Gastroesophageal sphincter (tissue), 4 donors: ENCODE measurements around the gene BRWD1. TPM values are rescaled to one million over a fixed set of nuclear protein-coding genes. Genes with fewer than 3 reads are reported as not detected.

Experiments
- ATAC-seq: fragments of 150-250 bp; one replicate; pipeline ENCODE4 v1.9.1; 2016; ENCODE audit warnings: mild to moderate bottlenecking, moderate library complexity
- H3K27ac ChIP-seq, 4 donors: fragments of 200-600 bp; sonication (generic) in 3 of 4; 1 replicate in 3 of 4; 2 replicates in 1 of 4; pipeline ENCODE4 v1.5.1; 2016 to 2019
- H3K27me3 ChIP-seq: fragments of 200-600 bp; sonication (generic); one replicate; pipeline ENCODE4 v1.5.1; 2019
- H3K36me3 ChIP-seq, 2 donors: fragments of 200-600 bp; sonication (generic); one replicate each; pipeline ENCODE4 v1.5.1; 2019; ENCODE audit warnings: control low read depth in 1 of 2
- H3K4me1 ChIP-seq, 3 donors: fragments of 200-600 bp; sonication (generic); 1 replicate in 2 of 3; 2 replicates in 1 of 3; pipeline ENCODE4 v1.5.1; 2016 to 2019; ENCODE audit warnings: control low read depth in 2 of 3
- H3K4me3 ChIP-seq, 2 donors: fragments of 200-600 bp; sonication (generic); one replicate each; pipeline ENCODE4 v1.5.1; 2019; ENCODE audit warnings: mild to moderate bottlenecking in 1 of 2, moderate library complexity in 1 of 2
- H3K9me3 ChIP-seq, 3 donors: fragments of 200-600 bp; sonication (generic); one replicate each; pipeline ENCODE4 v1.5.1; 2017 to 2019; ENCODE audit warnings: control low read depth in 2 of 3
- EP300 ChIP-seq: sonication (generic); formaldehyde crosslinking; IDR thresholded peaks from one replicate; pipeline ENCODE4 v1.6.1; 2017; ENCODE audit warnings: antibody characterized with exemption, mild to moderate bottlenecking
- POLR2A ChIP-seq, 2 donors: fragments of 450-650 bp; IDR thresholded peaks; one replicate each; pipeline ENCODE4 v1.6.1; 2017; ENCODE audit warnings: antibody characterized with exemption in 2 of 2, mild to moderate bottlenecking in 2 of 2, moderate library complexity in 1 of 2
- POLR2AphosphoS5 ChIP-seq: sonication (generic); formaldehyde crosslinking; IDR thresholded peaks from one replicate; pipeline ENCODE4 v1.6.1; 2017; ENCODE audit warnings: antibody characterized with exemption
- WGBS, 2 donors: methylation state at CpG; one replicate each; pipeline ENCODE4 v1.1.5; 2018; ENCODE audit warnings: low coverage in 1 of 2; 5-methylcytosine and 5-hydroxymethylcytosine counted together
- total RNA-seq, 4 donors: library from RNA; depleted of rRNA; stranded (reverse); fragments of >200 nt; gene quantifications; one replicate each; pipeline ENCODE4 v1.1.0, GENCODE V29; 2016
- TF ChIP-seq, protein P1 (sequence below), 4 experiments: fragments of 200-600 bp in 2 of 4; fragments of 450-650 bp in 2 of 4; sonication (generic) in 1 of 4; IDR thresholded peaks; one replicate each; pipeline ENCODE4 v1.5.1; 2017 to 2019; ENCODE audit warnings: antibody characterized with exemption in 4 of 4, mild to moderate bottlenecking in 2 of 4, moderate library complexity in 2 of 4

The BRWD1 gene
- total RNA-seq, 4 donors from 2014 or later: 60.0 to 132 (median 71.2) TPM

DNA sequence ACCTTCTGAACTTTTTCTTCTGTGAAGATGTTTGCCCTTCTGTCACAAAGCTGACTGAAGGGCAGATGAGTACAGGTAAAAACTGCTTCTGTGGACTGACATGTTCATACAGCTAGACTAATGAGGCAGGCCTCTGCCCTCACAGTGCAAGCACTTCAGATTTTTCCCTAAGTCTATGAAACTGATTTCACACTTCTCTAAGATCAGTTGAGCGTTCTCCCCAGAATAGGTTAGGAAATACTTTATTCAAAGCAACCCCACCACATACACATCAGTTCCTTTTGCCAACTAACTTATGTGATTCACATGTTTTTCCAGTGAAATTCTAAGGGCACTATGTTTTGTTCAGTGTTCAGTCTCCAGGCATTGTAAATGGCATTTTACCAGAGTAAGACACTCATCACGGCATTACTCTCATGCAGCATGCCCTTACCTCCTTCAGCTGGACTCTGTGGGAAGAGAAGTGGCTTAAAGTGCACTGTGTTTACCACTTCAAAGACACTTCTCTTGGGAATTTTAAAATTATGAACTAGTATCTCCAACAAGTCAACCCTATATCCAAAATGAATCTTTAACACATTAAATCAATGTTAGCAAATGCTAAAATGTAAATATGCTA lies 124.8 kb downstream of the BRWD1 start:
- Histone ChIP-seq H3K4me1 (peaks cover 0 to 24% (median 0%) of the 10 kb centered on the region in 3 donors), H3K36me3 (peaks cover 0 to 11% of the 10 kb centered on the region in 2 donors), H3K4me3 (no peak overlapping the region), H3K9me3 (no peaks in the 10 kb centered on the region), H3K27ac (no peak overlapping the region), H3K27me3 (no peaks in the 10 kb centered on the region)
- 92% methylated on average over 2 of the region's 2 CpGs; no CpG with 5 or more reads in 1 of the 2 donors for WGBS, 2 donors
- TF ChIP-seq, protein P1, sequence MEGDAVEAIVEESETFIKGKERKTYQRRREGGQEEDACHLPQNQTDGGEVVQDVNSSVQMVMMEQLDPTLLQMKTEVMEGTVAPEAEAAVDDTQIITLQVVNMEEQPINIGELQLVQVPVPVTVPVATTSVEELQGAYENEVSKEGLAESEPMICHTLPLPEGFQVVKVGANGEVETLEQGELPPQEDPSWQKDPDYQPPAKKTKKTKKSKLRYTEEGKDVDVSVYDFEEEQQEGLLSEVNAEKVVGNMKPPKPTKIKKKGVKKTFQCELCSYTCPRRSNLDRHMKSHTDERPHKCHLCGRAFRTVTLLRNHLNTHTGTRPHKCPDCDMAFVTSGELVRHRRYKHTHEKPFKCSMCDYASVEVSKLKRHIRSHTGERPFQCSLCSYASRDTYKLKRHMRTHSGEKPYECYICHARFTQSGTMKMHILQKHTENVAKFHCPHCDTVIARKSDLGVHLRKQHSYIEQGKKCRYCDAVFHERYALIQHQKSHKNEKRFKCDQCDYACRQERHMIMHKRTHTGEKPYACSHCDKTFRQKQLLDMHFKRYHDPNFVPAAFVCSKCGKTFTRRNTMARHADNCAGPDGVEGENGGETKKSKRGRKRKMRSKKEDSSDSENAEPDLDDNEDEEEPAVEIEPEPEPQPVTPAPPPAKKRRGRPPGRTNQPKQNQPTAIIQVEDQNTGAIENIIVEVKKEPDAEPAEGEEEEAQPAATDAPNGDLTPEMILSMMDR (IDR thresholded peaks at IDR 0.05): no peak
- TF ChIP-seq POLR2AphosphoS5: no peak
- no peak for TF ChIP-seq EP300
- no peak for TF ChIP-seq POLR2A (IDR thresholded peaks at IDR 0.05)
- ATAC-seq: no peak

DNA sequence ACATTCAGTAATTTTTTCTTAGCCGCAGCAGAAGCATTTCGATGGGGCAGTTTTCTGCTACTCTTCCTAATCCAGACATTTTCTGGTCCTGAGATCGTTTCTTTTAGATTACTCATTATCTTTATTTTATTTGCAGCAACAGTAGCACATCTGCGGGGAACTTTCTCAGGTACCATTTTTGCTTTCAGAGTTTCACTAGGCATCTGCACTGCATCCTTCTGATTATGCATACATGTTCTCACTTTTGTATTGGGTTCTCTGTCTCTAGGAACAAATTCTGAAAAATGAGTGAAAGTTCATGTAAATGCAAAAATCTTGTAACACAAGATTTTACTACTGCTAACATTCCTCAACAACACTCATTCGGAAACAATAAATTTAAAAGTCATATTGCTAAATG lies 126.3 kb downstream of the BRWD1 start:
- Histone ChIP-seq H3K9me3 (no peaks in the 10 kb centered on the region), H3K27ac (no peak overlapping the region), H3K36me3 (peaks cover 0 to 8% of the 10 kb centered on the region in 2 donors), H3K27me3 (no peaks in the 10 kb centered on the region), H3K4me3 (no peak overlapping the region), H3K4me1 (peaks cover 0 to 28% (median 3%) of the 10 kb centered on the region in 3 donors)
- no peak for TF ChIP-seq EP300
- TF ChIP-seq, protein P1 (IDR thresholded peaks at IDR 0.05): no peak
- TF ChIP-seq POLR2A (IDR thresholded peaks at IDR 0.05): no peak
- no peak for TF ChIP-seq POLR2AphosphoS5
- 48 to 74% methylated on average over 5 of the region's 5 CpGs for WGBS, 2 donors
- ATAC-seq: no peak

DNA sequence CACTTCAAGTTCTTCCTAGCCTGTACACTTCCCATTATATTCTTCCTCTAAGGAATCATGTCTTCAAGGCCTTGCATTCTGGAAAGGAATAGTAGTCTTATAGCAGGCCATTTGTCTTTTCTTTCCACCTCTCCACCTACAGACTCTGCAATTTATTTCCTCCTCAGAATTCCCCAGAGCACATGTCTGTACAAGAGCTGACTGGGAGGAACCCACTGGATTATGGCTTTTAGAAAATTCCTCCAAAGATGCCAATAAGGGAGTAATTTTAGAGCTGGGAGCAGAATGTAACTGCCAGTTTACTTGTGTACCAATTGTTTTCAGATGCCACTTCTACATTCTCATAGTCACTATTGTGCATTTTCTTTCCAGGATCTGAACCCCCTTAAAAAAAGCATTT lies 126.8 kb downstream of the BRWD1 start:
- H3K9me3 ChIP-seq: no peaks in the 10 kb centered on the region
- no peaks in the 10 kb centered on the region for H3K27me3 ChIP-seq
- H3K36me3 ChIP-seq: peaks cover 0 to 8% of the 10 kb centered on the region in 2 donors
- TF ChIP-seq POLR2A (IDR thresholded peaks at IDR 0.05) (no peak), POLR2AphosphoS5 (no peak), EP300 (no peak)
- TF ChIP-seq, protein P1 (IDR thresholded peaks at IDR 0.05): no peak
- H3K4me3 ChIP-seq: no peak overlapping the region
- H3K27ac ChIP-seq: peak overlapping the region in 1 of 4 donors; percentile 20
- ATAC-seq: no peak
- H3K4me1 ChIP-seq: peaks cover 0 to 33% (median 7%) of the 10 kb centered on the region in 3 donors

DNA sequence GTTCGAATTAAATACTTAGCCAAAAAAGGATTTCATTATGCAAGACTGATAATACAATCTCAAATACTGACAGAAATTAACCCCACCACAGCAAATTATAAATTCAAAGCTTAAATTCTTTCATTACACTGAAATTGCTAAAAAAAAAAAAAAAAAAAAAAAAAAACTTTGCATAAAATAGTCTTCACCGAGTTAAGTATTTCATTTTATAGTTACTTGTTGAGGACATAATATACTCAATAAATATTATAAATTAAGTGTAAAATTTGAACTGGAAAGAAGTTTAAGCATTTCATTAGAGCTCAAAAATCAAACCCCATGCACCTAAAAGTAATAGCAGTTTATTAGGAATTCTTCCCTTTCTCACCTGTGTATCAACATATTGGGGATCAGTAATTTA lies 128.3 kb downstream of the BRWD1 start:
- WGBS, 2 donors: 78 to 86% methylated on average over 2 of the region's 2 CpGs

More for the DNA sequence above, 128.3 kb downstream of the BRWD1 start:
- H3K27me3 ChIP-seq: no peaks in the 10 kb centered on the region
- no peak for ATAC-seq
- H3K4me3 ChIP-seq: no peak overlapping the region
- TF ChIP-seq EP300: no peak
- TF ChIP-seq POLR2A (IDR thresholded peaks at IDR 0.05): no peak
- TF ChIP-seq, protein P1 (IDR thresholded peaks at IDR 0.05): no peak
- TF ChIP-seq POLR2AphosphoS5: no peak
- H3K27ac ChIP-seq: no peak overlapping the region
- H3K36me3 ChIP-seq: no peaks in the 10 kb centered on the region
- H3K4me1 ChIP-seq: peaks cover 0 to 34% (median 7%) of the 10 kb centered on the region in 3 donors
- no peaks in the 10 kb centered on the region for H3K9me3 ChIP-seq
